IPS DF 6.9 (cell line): ENCODE measurements around the gene PPP4R3B.
"Not testable (repeated sequence)": the region's sequence is repeated elsewhere in the genome, so short reads cannot be mapped to it uniquely, and the experiment has no call there.

Experiments used
- DNase-seq: peaks from one replicate; pipeline ENCODE4 v3.0.0-alpha.2; 2013; ENCODE audit warnings: low read depth, low spot score
- H3K27ac ChIP-seq: one replicate; pipeline ENCODE4 v1.5.1; 2013; ENCODE audit warnings: low read length, control low read depth
- H3K27me3 ChIP-seq: 2 replicates; pipeline ENCODE4 v1.6.1; 2013; ENCODE audit warnings: mild to moderate bottlenecking, low read length; ENCODE audit not compliant: control insufficient read depth, insufficient read depth
- H3K36me3 ChIP-seq: 2 replicates; pipeline ENCODE4 v1.6.1; 2013; ENCODE audit warnings: low read length; ENCODE audit not compliant: control insufficient read depth, insufficient read depth
- H3K4me1 ChIP-seq: 2 replicates; pipeline ENCODE4 v1.6.1; 2013; ENCODE audit warnings: low read length; ENCODE audit not compliant: control insufficient read depth, insufficient read depth
- H3K4me3 ChIP-seq: 2 replicates; pipeline ENCODE4 v1.5.1; 2013; ENCODE audit warnings: mild to moderate bottlenecking, low read length
- H3K9me3 ChIP-seq: 2 replicates; pipeline ENCODE4 v1.6.1; 2013; ENCODE audit warnings: low read length, inconsistent platforms; ENCODE audit not compliant: control insufficient read depth, insufficient read depth
- WGBS: extraction: QIAGEN DNeasy Blood & Tissue Kit; methylation state at CpG from one replicate; pipeline ENCODE4 v1.1.7; 2013; ENCODE audit warnings: mixed read lengths, missing lambda C conversion rate; ENCODE audit not compliant: insufficient read length, insufficient coverage; 5-methylcytosine and 5-hydroxymethylcytosine counted together

The PPP4R3B gene

GRCh38 chr2:55616551-55617174 is 759 bp downstream of the PPP4R3B start:
- Histone ChIP-seq H3K4me1 (no peaks in the 10 kb centered on the region; the same call in 1 of the 2 replicates), H3K9me3 (no peaks in the 10 kb centered on the region), H3K36me3 (no peaks in the 10 kb centered on the region), H3K4me3 (peak overlapping the region; percentile 84), H3K27me3 (no peaks in the 10 kb centered on the region), H3K27ac (no peak overlapping the region)
- no CpG with 5 or more reads among the region's 24 CpGs for WGBS
- no peak for DNase-seq

GRCh38 chr2:55611997-55612396 is 5.4 kb downstream of the PPP4R3B start:
- 100% methylated on average over 1 of the region's 1 CpG for WGBS
- H3K36me3 ChIP-seq: no peaks in the 10 kb centered on the region

GRCh38 chr2:55610954-55611743 is 6.3 kb downstream of the PPP4R3B start:
- Histone ChIP-seq H3K27me3 (no peaks in the 10 kb centered on the region), H3K36me3 (no peaks in the 10 kb centered on the region), H3K4me3 (no peak overlapping the region), H3K9me3 (no peaks in the 10 kb centered on the region), H3K27ac (no peak overlapping the region), H3K4me1 (no peaks in the 10 kb centered on the region)
- no peak for DNase-seq
- WGBS: no CpG with 5 or more reads among the region's 3 CpGs

More at GRCh38 chr2:55611997-55612396, 5.4 kb downstream of the PPP4R3B start:
- Histone ChIP-seq H3K27ac (no peak overlapping the region), H3K4me3 (no peak overlapping the region), H3K27me3 (no peaks in the 10 kb centered on the region), H3K4me1 (no peaks in the 10 kb centered on the region), H3K9me3 (no peaks in the 10 kb centered on the region)
- DNase-seq: no peak

GRCh38 chr2:55609938-55610578 is 7.4 kb downstream of the PPP4R3B start:
- WGBS: no CpG with 5 or more reads among the region's 1 CpG

GRCh38 chr2:55609193-55609794 is 8.1 kb downstream of the PPP4R3B start:
- no CpG with 5 or more reads among the region's 8 CpGs for WGBS
- H3K27ac ChIP-seq: no peak overlapping the region
- no peak overlapping the region for H3K4me3 ChIP-seq
- no peak for DNase-seq
- H3K36me3 ChIP-seq: no peaks in the 10 kb centered on the region
- H3K9me3 ChIP-seq: no peaks in the 10 kb centered on the region
- H3K4me1 ChIP-seq: no peaks in the 10 kb centered on the region
- H3K27me3 ChIP-seq: no peaks in the 10 kb centered on the region

More at GRCh38 chr2:55609938-55610578, 7.4 kb downstream of the PPP4R3B start:
- no peaks in the 10 kb centered on the region for H3K9me3 ChIP-seq
- H3K4me1 ChIP-seq: no peaks in the 10 kb centered on the region
- no peaks in the 10 kb centered on the region for H3K36me3 ChIP-seq
- DNase-seq: no peak
- no peak overlapping the region for H3K4me3 ChIP-seq
- no peak overlapping the region for H3K27ac ChIP-seq
- no peaks in the 10 kb centered on the region for H3K27me3 ChIP-seq

- Histone ChIP-seq H3K4me1 (no peaks in the 10 kb centered on the region), H3K4me3 (no peak overlapping the region), H3K9me3 (no peaks in the 10 kb centered on the region), H3K27ac (no peak overlapping the region), H3K27me3 (no peaks in the 10 kb centered on the region), H3K36me3 (no peaks in the 10 kb centered on the region)
- no CpG with 5 or more reads among the region's 3 CpGs for WGBS
- DNase-seq: no peak
Measured at GRCh38 chr2:55607717-55608116, 9.7 kb downstream of the PPP4R3B start.

GRCh38 chr2:55604027-55604565 is 13.3 kb downstream of the PPP4R3B start:
- WGBS: no CpG with 5 or more reads among the region's 1 CpG
- no peaks in the 10 kb centered on the region for H3K9me3 ChIP-seq
- no peak overlapping the region for H3K4me3 ChIP-seq
- H3K27me3 ChIP-seq: no peaks in the 10 kb centered on the region
- no peak overlapping the region for H3K27ac ChIP-seq
- no peak for DNase-seq
- no peaks in the 10 kb centered on the region for H3K36me3 ChIP-seq
- no peaks in the 10 kb centered on the region for H3K4me1 ChIP-seq

- H3K4me3 ChIP-seq: no peak overlapping the region
- H3K4me1 ChIP-seq: no peaks in the 10 kb centered on the region
- H3K27ac ChIP-seq: no peak overlapping the region
- H3K9me3 ChIP-seq: no peaks in the 10 kb centered on the region
- no peaks in the 10 kb centered on the region for H3K27me3 ChIP-seq
- H3K36me3 ChIP-seq: no peaks in the 10 kb centered on the region; the same call in 1 of the 2 replicates
- DNase-seq: no peak
Measured at GRCh38 chr2:55601849-55602248, 15.6 kb downstream of the PPP4R3B start.

GRCh38 chr2:55598056-55598795 is 19.2 kb downstream of the PPP4R3B start:
- no peak for DNase-seq
- no peaks in the 10 kb centered on the region; the same call in 1 of the 2 replicates for H3K36me3 ChIP-seq
- no peaks in the 10 kb centered on the region for H3K9me3 ChIP-seq
- no peak overlapping the region for H3K27ac ChIP-seq
- no peak overlapping the region for H3K4me3 ChIP-seq
- no peaks in the 10 kb centered on the region for H3K4me1 ChIP-seq
- no CpG with 5 or more reads among the region's 11 CpGs for WGBS
- H3K27me3 ChIP-seq: no peaks in the 10 kb centered on the region

GRCh38 chr2:55596795-55597194 is 20.6 kb downstream of the PPP4R3B start:
- H3K27ac ChIP-seq, H3K36me3 ChIP-seq, H3K9me3 ChIP-seq, H3K4me1 ChIP-seq, H3K4me3 ChIP-seq, DNase-seq, H3K27me3 ChIP-seq: not testable (repeated sequence)
- WGBS: no CpG with 5 or more reads among the region's 6 CpGs
